Stimulated activated CD4-positive, alpha-beta T cell treated with anti-CD3 and anti-CD28 coated beads, Interleukin-15, amount 100 ng/mL, for 1 hour (primary cell): Measurements from ENCODE around the gene INTS14.

ENCODE experiments used
- DNase-seq, 2 donors: peaks; one replicate each; pipeline ENCODE4 v3.0.0-alpha.2; 2020; ENCODE audit warnings: low read depth in 1 of 2, low spot score in 1 of 2

INTS14 gene

GRCh38 chr15:65610871-65611718 lies at the start of gene INTS14:
INTS14 (minus strand) TSS chr15:65611131; CDS start chr15:65607380, 3,751 bp downstream.
- peak; percentile 81 to 93 for DNase-seq

GRCh38 chr15:65659502-65660052 lies 48.6 kb upstream of the INTS14 start:
- DNase-seq = no peak

GRCh38 chr15:65655457-65655856 lies 44.5 kb upstream of the INTS14 start:
- no peak for DNase-seq

GRCh38 chr15:65655026-65655425 lies 44.1 kb upstream of the INTS14 start:
- DNase-seq = no peak

GRCh38 chr15:65653801-65654521 lies 43.0 kb upstream of the INTS14 start:
- no peak for DNase-seq

- DNase-seq = no peak
These were observed 42.4 kb upstream of the INTS14 start for GRCh38 chr15:65653341-65653740.

GRCh38 chr15:65651831-65652749 lies 41.2 kb upstream of the INTS14 start:
- DNase-seq = no peak

- DNase-seq = no peak
These were observed 40.1 kb upstream of the INTS14 start for GRCh38 chr15:65651042-65651322.

- DNase-seq = no peak
These were observed 39.5 kb upstream of the INTS14 start for GRCh38 chr15:65650312-65651041.

GRCh38 chr15:65646486-65646885 lies 35.6 kb upstream of the INTS14 start:
- DNase-seq = no peak

- DNase-seq = no peak
These were observed 34.5 kb upstream of the INTS14 start for GRCh38 chr15:65645392-65645791.

- DNase-seq = no peak
These were observed 33.4 kb upstream of the INTS14 start for GRCh38 chr15:65644282-65644681.

GRCh38 chr15:65642594-65642993 lies 31.7 kb upstream of the INTS14 start:
- DNase-seq = no peak

GRCh38 chr15:65641768-65642475 lies 31.0 kb upstream of the INTS14 start:
- no peak for DNase-seq

- no peak for DNase-seq
These were observed 28.6 kb upstream of the INTS14 start for GRCh38 chr15:65639509-65639908.

GRCh38 chr15:65638681-65639089 lies 27.8 kb upstream of the INTS14 start:
- no peak for DNase-seq

- no peak for DNase-seq
These were observed 27.2 kb upstream of the INTS14 start for GRCh38 chr15:65638109-65638508.

- DNase-seq = no peak
These were observed 23.4 kb upstream of the INTS14 start for GRCh38 chr15:65634356-65634755.

GRCh38 chr15:65633752-65634151 lies 22.8 kb upstream of the INTS14 start:
- no peak for DNase-seq

- no peak for DNase-seq
These were observed 21.9 kb upstream of the INTS14 start for GRCh38 chr15:65632780-65633375.
